Tibial nerve (tissue), 4 donors: ENCODE results near the gene PPT2.

Experiments used
- CTCF ChIP-seq, 5 experiments: fragments of 200-600 bp in 3 of 5; fragments of 450-650 bp in 2 of 5; sonication (generic) in 3 of 5; IDR thresholded peaks; one replicate each; pipeline ENCODE4 v1.5.1; 2016 to 2019; ENCODE audit warnings: antibody characterized with exemption in 5 of 5, mild to moderate bottlenecking in 3 of 5, moderate library complexity in 2 of 5
- EP300 ChIP-seq, 2 donors: sonication (generic); formaldehyde crosslinking; IDR thresholded peaks; one replicate each; pipeline ENCODE4 v1.6.1; 2017; ENCODE audit warnings: antibody characterized with exemption in 2 of 2, mild to moderate bottlenecking in 1 of 2

DNA sequence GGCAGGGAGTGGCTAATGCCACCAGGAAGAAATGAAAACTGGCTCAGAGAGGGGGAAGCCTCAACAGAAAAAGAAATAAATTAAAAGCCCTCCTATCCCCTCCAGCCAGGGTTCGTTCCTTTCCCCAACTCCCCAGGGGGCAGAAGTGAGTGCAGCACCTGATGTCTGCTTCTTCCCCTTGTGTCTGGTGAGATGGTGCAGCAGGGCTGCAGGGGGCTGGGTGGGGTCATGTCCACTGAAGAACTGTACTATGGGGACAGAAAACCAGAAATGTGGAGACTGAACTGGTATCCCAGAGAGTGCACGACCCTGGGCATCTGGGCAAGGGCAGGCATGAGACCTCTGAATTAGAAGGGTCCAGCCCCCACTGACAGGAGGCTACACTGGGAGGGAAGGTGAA, 14.4 kb downstream of the PPT2 start:
- TF ChIP-seq CTCF (IDR thresholded peaks at IDR 0.05) (no peak), EP300 (IDR thresholded peaks at IDR 0.05) (no peak)
